GM18520 (cell line): Measurements from ENCODE around the gene DNMT1.
"Not testable (repeated sequence)": the region's sequence is repeated elsewhere in the genome, so short reads cannot be mapped to it uniquely, and the experiment has no call there.

Source experiments
- ATAC-seq: cut with Tn5 transposase; IDR thresholded peaks from one replicate; pipeline ENCODE4 v1.9.1; 2021; ENCODE audit not compliant: unreplicated experiment

Gene DNMT1

GRCh38 chr19:10184636-10185035 lies 10.1 kb downstream of the DNMT1 start:
- no peak for ATAC-seq

GRCh38 chr19:10183926-10184325 lies 10.8 kb downstream of the DNMT1 start:
- ATAC-seq, result no peak

- no peak for ATAC-seq
These were observed 11.9 kb downstream of the DNMT1 start for GRCh38 chr19:10182847-10183246.

GRCh38 chr19:10182076-10182475 lies 12.7 kb downstream of the DNMT1 start:
- no peak for ATAC-seq

- no peak for ATAC-seq
These were observed 14.3 kb downstream of the DNMT1 start for GRCh38 chr19:10180459-10180858.

GRCh38 chr19:10180024-10180423 lies 14.7 kb downstream of the DNMT1 start:
- ATAC-seq, result not testable (repeated sequence)

GRCh38 chr19:10173527-10173926 lies 21.2 kb downstream of the DNMT1 start:
- ATAC-seq, result no peak

- no peak for ATAC-seq
These were observed 26.3 kb downstream of the DNMT1 start for GRCh38 chr19:10168386-10168948.

- ATAC-seq, result no peak
These were observed 27.3 kb downstream of the DNMT1 start for GRCh38 chr19:10167459-10167858.

GRCh38 chr19:10166501-10166900 lies 28.3 kb downstream of the DNMT1 start:
- ATAC-seq, result not testable (repeated sequence)

GRCh38 chr19:10166046-10166445 lies 28.7 kb downstream of the DNMT1 start:
- ATAC-seq, result no peak

- no peak for ATAC-seq
These were observed 31.2 kb downstream of the DNMT1 start for GRCh38 chr19:10163536-10163935.

GRCh38 chr19:10159610-10160009 lies 35.1 kb downstream of the DNMT1 start:
- ATAC-seq, result no peak

- ATAC-seq, result no peak
These were observed 36.3 kb downstream of the DNMT1 start for GRCh38 chr19:10158485-10158884.

GRCh38 chr19:10158071-10158470 lies 36.7 kb downstream of the DNMT1 start:
- ATAC-seq, result no peak

GRCh38 chr19:10155839-10156238 lies 38.9 kb downstream of the DNMT1 start:
- ATAC-seq, result no peak

- no peak for ATAC-seq
These were observed 42.7 kb downstream of the DNMT1 start for GRCh38 chr19:10152100-10152499.

- ATAC-seq, result no peak
These were observed 43.2 kb downstream of the DNMT1 start for GRCh38 chr19:10151521-10151920.

- ATAC-seq, result no peak
These were observed 45.3 kb downstream of the DNMT1 start for GRCh38 chr19:10149427-10149826.

GRCh38 chr19:10146142-10146541 lies 48.6 kb downstream of the DNMT1 start:
- no peak for ATAC-seq

- ATAC-seq, result no peak
These were observed 49.7 kb downstream of the DNMT1 start for GRCh38 chr19:10145031-10145430.

GRCh38 chr19:10144361-10144760 lies 50.4 kb downstream of the DNMT1 start:
- ATAC-seq, result no peak

GRCh38 chr19:10143681-10144080 lies 51.1 kb downstream of the DNMT1 start:
- ATAC-seq, result no peak
